G401 (cell line): Measurements from ENCODE around the gene TMEM163. TPM values are rescaled to one million over a fixed set of nuclear protein-coding genes. Genes with fewer than 3 reads are reported as not detected.
"Not testable (repeated sequence)": the region's sequence is repeated elsewhere in the genome, so short reads cannot be mapped to it uniquely, and the experiment has no call there.

Experiments
- DNase-seq: peaks from one replicate; pipeline ENCODE4 v3.0.0-alpha.2; 2015; ENCODE audit warnings: low spot score
- in situ Hi-C: cut with HindIII; loops from 2 replicates; pipeline ENCODE4 v1.10.0; 2016; ENCODE audit warnings: low sequenced_read_pairs, mixed read lengths
- total RNA-seq: library from RNA; depleted of rRNA; stranded (reverse); fragments of >200 nt; shearing (Covaris generic); gene quantifications from 2 replicates; pipeline ENCODE4 v1.2.3, GENCODE V29; 2014

TMEM163 gene
- total RNA-seq, 1 experiment from 2014 or later = not detected

DNA sequence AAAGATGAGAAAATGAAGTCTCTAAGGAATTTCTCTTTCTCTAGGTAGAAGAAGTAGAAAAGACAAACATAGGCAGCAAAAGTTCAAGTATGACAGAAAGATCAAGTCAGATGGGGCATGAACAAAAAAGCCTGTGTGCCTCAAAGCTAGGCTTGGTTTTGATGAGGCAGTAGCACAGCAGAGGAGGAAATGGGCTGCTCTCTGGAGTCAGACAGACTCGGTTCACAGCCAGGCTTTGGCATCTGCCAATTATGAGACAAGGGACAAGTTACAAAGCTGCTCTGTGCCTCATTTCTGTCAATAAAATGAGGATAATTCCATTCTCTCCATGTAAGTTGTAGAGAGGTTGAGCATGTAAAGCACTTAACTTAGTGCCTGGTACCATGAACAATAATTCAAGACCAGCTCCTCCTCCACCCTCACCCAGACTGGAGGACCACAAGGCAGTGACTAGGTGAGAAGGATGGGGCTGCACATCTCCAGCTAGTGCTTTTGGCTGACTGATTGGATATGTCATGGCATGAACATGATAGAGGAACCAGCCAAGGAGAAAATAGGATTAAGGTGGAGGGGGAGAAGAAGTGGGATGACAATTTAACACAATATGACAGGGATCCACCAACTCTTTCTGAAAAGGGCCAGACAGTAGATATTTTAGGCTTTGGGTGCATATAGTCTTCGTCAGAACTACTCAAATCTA, 84.6 kb downstream of the TMEM163 start:
- in situ Hi-C loops = no loop called here
- peak; percentile 55 for DNase-seq

GRCh38 chr2:134630504-134631159, 88.2 kb downstream of the TMEM163 start:
- DNase-seq = no peak
- in situ Hi-C loops = no loop called here

DNA sequence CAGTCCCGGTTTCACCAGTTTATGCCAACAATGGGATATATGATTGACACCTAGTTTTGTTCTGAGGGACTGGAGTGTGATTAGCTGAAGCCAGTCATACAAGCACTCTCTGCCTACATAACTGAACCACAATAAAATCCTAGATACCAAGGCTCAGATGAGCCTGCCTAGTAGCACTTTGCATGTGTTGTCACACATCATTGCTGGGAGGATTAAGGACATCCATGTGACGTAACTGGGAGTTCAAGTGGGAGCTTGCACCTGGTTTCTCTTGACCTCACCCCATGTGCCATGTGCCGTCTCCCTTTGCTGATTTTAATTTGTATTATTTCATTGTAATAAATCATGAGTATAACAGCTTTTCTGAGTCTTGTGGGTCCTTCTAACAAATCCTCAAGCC, 90.3 kb downstream of the TMEM163 start:
- DNase-seq = no peak
- in situ Hi-C loops = no loop called here

- in situ Hi-C loops = no loop called here
- no peak for DNase-seq
Observed at GRCh38 chr2:134626781-134627180, 92.0 kb downstream of the TMEM163 start.

DNA sequence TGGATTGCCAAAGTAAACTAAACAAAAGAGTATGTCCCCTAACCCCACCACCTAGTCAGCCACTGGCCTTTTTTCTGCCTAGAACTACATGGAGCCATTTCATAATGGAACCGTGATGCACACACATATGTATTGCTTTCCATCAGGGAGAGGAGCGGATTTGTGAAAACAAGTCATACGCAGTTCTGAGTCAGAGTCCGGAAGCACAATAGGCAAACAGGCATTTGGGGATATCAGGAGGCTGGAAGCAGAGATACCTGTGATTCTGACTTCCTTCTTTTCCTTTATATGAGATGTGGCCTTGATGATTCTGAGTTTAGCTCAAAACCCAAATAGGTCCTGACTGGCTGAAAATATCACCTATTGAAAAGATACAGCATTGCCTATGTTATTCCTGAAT, 93.5 kb downstream of the TMEM163 start:
- in situ Hi-C loops = no loop called here
- DNase-seq = peak; percentile 77

DNA sequence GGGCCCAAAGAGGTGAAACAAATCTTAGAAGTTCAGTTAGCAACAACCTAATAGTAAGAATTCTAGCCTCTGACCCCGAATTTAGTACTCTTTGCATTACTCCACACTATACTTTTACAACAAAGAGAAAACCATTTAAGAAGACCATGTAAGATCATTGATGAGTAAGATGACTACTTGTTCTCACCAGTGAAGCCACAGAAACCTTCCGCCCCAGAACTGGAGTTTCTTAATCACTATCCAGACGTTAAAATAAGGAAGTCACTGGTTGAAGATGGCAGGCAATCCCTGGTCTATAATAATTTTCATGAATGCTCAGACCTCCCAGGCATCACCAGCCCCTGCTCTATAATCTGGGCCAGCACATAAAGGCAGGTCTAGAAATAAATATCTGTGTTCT, 95.0 kb downstream of the TMEM163 start:
- DNase-seq = no peak
- in situ Hi-C loops = no loop called here

DNA sequence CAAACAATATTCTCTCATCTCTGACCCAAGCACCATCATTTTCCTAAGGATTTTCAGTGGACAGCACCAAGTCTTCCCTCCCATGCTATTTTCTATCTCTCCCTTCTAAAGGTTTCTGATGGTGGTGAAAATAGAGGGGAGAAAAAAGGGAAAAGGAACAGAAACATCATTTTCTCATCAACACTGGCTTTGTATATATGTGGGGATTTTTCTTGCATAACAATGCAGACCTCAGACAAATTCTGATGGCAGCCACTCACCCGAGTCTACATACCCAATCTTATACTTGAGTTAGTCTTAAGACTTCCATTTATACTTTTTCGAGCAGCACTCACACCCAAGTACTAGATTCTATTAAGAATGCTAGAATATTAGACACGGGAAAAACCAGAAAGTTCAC, 95.8 kb downstream of the TMEM163 start:
- in situ Hi-C loops = no loop called here
- DNase-seq = no peak

- peak; percentile 81 for DNase-seq
- in situ Hi-C loops = no loop called here
Observed at GRCh38 chr2:134621939-134622705, 96.7 kb downstream of the TMEM163 start.

DNA sequence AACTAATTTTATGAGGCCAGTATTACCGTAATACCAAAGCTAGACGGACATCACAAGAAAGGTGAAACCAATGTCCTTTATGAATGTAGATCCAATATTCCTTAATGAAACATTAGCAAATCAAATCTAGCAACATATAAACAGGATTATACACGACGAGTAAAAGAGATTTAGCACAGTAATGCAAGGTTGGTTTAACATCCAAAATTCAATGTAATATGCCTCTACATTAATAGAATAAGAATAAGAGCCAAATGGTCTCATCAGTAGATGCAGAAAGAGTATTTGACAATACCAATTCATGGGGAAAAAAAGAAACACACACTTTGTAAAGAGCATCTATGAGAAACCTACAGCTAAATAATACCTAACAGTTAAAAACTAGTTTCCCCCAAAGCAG, 99.5 kb downstream of the TMEM163 start:
- in situ Hi-C loops = no loop called here
- no peak for DNase-seq

DNA sequence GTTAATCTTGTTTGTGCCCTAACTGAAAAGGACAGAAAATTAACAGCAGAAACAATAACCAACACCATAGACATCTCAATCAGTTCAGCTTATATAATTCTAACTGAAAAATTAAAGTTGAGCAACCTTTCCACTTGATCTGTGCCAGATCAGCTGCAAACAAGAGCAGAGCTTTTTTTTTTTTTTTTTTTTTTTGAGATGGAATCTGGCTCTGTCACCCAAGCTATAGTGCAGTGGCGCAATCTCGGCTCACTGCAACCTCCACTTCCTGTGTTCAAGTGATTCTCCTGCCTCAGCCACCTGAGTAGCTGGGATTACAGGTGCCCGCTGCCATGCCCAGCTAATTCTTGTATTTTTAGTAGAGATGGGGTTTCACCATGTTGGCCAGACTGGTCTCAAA, 103.3 kb downstream of the TMEM163 start:
- in situ Hi-C loops, DNase-seq: not testable (repeated sequence)

GRCh38 chr2:134611316-134611715, 107.5 kb downstream of the TMEM163 start:
- no peak for DNase-seq

DNA sequence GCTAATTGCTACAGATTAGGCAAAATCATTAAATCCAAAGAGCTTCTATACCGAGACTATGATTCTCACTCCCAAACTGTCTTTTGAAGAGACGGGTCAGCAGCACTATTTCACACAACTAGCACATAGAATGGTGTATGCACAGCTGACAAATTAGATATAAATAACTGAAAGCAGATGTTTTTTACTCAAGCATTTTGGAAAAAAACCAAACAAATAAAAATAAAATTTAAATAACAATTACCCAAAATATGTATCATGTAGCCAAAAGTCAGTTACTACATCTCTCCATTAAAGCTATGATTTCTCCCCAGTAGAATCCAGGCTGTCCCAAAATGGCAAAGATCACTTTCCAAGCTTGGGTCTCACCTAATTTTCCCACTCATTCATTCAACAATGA, 107.9 kb downstream of the TMEM163 start:
- peak; percentile 49 for DNase-seq
- in situ Hi-C loops = no loop called here

More at GRCh38 chr2:134611316-134611715, 107.5 kb downstream of the TMEM163 start:
- in situ Hi-C loops = no loop called here

DNA sequence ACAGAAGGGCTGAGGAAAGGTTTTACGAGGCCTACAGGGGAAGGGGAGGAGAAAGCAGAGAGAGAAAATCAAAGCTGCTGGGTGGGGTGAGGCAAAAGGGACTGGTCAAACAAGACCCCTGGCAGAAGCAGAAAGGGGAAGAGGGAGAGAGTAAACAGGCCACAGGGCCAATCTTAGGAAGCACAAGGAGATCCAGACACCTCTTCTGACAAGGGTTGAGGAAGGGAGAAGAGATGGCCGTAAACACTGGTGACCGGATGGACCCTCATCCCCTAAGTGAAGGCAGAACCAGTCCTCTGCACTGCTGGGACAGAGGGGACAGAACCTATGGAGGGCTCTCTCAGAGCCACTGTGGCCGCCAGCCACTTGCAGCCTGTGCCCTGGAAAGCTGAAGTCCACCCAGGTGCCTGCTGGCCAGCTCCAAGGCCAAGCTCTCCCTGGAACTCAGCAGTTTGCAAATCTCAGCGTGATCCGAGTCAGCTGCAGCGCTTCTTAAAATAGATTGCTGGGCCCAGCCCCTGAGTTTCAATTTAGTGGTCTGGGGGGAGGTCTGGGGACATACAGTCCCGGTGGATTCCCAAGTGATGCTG, 108.8 kb downstream of the TMEM163 start:
- in situ Hi-C loops = no loop called here
- DNase-seq = peak; percentile 80

DNA sequence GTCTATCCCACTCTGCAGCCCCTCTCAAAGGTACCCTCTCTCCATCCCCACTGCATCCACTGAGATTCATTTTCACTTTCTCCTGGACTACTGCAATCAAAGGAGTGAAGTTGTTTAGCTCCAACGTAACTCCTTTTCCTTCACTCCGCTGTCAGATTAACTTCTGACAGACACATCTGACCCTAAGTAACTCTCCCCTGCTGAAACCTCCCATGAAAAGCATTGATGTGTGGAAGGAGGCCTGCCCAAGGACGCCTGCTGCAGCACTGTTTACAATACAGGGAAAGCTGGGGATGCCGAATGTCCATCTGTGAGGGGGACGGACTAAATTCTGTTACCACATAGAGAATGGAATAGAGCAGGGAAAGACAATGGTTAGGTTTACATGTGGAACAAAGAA, 114.8 kb downstream of the TMEM163 start:
- DNase-seq = no peak
- in situ Hi-C loops = no loop called here

- in situ Hi-C loops = no loop called here
Observed at GRCh38 chr2:134602666-134603065, 116.1 kb downstream of the TMEM163 start.

GRCh38 chr2:134601264-134601663, 117.5 kb downstream of the TMEM163 start:
- in situ Hi-C loops = no loop called here
- peak; percentile 77 for DNase-seq

More at GRCh38 chr2:134602666-134603065, 116.1 kb downstream of the TMEM163 start:
- DNase-seq = no peak

DNA sequence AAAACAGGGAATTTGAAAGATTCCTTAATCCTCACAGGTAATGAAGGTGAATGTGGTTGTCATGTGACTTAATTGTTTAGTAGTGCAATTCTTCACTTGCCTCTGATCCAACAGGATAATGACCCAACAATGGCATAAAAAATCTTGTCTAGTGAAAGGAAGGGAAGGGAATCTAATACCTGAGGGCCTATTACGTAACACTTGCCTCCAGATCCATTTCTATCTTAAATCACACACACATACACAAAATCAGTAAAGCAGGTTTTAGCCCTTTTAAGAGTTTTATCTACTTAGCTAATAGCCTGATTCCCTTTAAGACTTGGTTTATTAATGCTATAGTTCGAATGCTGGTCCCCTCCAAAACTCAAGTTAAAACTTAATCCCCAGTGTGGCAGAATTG, 118.6 kb downstream of the TMEM163 start:
- no peak for DNase-seq
- in situ Hi-C loops = no loop called here

DNA sequence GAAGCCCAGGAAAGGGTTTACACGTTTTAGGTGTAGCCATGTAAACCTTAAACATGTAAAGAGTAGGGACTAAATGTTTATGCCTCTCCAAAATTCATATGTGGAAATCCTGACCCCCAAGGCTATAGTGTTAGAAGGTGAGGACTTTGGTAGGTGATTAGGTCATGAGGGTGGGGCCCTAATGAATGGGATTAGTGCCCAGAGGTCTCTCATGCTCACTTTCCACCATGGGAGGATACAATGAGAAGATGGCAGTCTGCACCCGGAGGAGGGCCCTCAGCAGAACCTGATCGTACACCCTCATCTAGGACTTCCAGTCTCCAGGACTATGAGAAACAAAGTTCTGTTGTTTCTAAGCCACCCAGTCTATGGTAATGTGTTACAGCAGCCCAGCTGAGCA, 119.6 kb downstream of the TMEM163 start:
- no peak for DNase-seq
- in situ Hi-C loops = no loop called here

DNA sequence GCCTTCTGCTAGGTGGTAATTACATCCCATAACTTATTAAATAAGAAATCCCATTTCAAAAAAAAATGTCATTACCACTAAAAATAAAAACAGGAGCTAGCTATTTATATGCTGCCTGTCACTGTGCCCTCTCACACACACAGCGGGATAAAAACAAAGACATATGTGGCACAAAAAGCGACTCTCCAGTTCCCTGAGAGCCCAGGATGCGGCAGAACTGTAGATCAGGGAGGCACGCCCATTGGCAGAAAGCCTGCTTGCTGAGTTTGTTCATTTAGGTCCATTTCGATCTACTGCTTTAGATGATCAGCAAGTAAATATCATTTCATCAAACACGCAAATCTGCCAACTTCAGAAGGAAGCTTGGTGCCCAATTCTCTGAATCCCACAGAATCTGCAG, 124.4 kb downstream of the TMEM163 start:
- in situ Hi-C loops = no loop called here
- DNase-seq = peak; percentile 98

DNA sequence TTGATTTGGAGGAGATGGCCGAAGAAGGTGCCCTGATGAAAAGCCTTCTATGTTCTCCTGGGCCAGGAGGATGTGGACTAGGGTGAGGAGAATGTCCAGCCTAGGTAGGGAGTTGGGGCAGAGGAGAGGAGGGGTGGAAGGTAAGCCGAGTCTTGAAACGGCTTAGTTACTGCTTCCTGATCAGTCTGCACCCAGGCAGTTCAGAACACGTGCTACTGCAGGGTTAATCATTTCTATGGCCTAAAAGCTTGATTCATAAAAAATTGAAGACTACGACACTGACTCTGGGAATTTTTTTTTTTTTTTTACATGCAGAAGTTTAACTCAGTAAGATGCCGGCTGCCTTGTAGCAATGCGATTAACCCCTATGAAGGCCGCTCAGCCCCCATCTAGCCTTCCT, 125.3 kb downstream of the TMEM163 start:
- DNase-seq = no peak
- in situ Hi-C loops = no loop called here
